Heart right ventricle (tissue), 16 donors: ENCODE data around the gene CRLF2. TPM values are rescaled to one million over a fixed set of nuclear protein-coding genes. Genes with fewer than 3 reads are reported as not detected.
"Not testable (repeated sequence)": the region's sequence is repeated elsewhere in the genome, so short reads cannot be mapped to it uniquely, and the experiment has no call there.

Experiments used
- ATAC-seq, 8 donors: fragments of 200-7000 bp; cut with Tn5 transposase; one replicate each; pipeline ENCODE4 v1.9.1; 2020; ENCODE audit warnings: mild to moderate bottlenecking in 8 of 8, moderate library complexity in 8 of 8, moderate number of reproducible peaks in 1 of 8
- DNase-seq, 2 donors: peaks; one replicate each; pipeline ENCODE4 v3.0.0-alpha.2; 2020
- H3K27ac ChIP-seq, 10 donors: fragments of 200-600 bp; sonication (generic) in 2 of 10; one replicate each; pipeline versions ENCODE4 v1.5.0 to v1.8.0; 2020 to 2022; ENCODE audit warnings: mild to moderate bottlenecking in 3 of 10
- H3K27me3 ChIP-seq, 7 donors: fragments of 200-600 bp; one replicate each; pipeline ENCODE4 v1.8.0; 2021 to 2022; ENCODE audit warnings: mild to moderate bottlenecking in 2 of 7
- H3K36me3 ChIP-seq, 9 donors: fragments of 200-600 bp; sonication (generic) in 1 of 9; one replicate each; pipeline versions ENCODE4 v1.5.0 to v1.8.0; 2020 to 2022; ENCODE audit warnings: mild to moderate bottlenecking in 2 of 9
- H3K4me1 ChIP-seq, 9 donors: fragments of 200-600 bp; sonication (generic) in 1 of 9; one replicate each; pipeline versions ENCODE4 v1.5.0 to v1.8.0; 2020 to 2022; ENCODE audit warnings: mild to moderate bottlenecking in 4 of 9
- H3K4me3 ChIP-seq, 10 donors: fragments of 200-600 bp; sonication (generic) in 2 of 10; one replicate each; pipeline versions ENCODE4 v1.5.0 to v1.8.0; 2020 to 2022; ENCODE audit warnings: mild to moderate bottlenecking in 7 of 10, moderate library complexity in 2 of 10
- H3K9me3 ChIP-seq, 11 donors: fragments of 200-600 bp in 10 of 11; sonication (generic) in 2 of 11; one replicate each; pipeline versions ENCODE4 v1.5.0 to v1.8.0; 2013 to 2022; ENCODE audit warnings: mild to moderate bottlenecking in 2 of 11, control low read depth in 1 of 11, moderate library complexity in 1 of 11
- WGBS, 2 donors: extraction: QIAGEN DNeasy Blood & Tissue Kit; methylation state at CpG; one replicate each; pipeline ENCODE4 v1.1.7; 2013; ENCODE audit warnings: inconsistent platforms in 1 of 2; 5-methylcytosine and 5-hydroxymethylcytosine counted together
- intact Hi-C, 10 donors: fragments of 100-400 bp; cut with DNase I; formaldehyde crosslinking; loops; one replicate each; pipeline versions ENCODE4 v1.11.1 to v1.14.2; 2022
- polyA plus RNA-seq, 2 donors: library from polyadenylated mRNA; stranded (reverse); fragments of 200-250 nt; gene quantifications; one replicate each; pipeline ENCODE4 v1.2.3, GENCODE V29; 2013
- total RNA-seq, 10 donors: library from RNA; stranded (reverse); fragmentation: NEBNext Ultra II Directional in 3 of 10; extraction: Animal tissue kit (Norgen Biotek cat#: 25700) in 3 of 10; gene quantifications; one replicate each; pipeline versions ENCODE4 v1.2.1 to v1.2.4, GENCODE V29; 2021 to 2023
- TF ChIP-seq, protein P1 (sequence below), 9 donors: fragments of 200-600 bp; sonication (generic) in 2 of 9; IDR thresholded peaks; one replicate each; pipeline versions ENCODE4 v1.5.0 to v1.8.0; 2021 to 2022; ENCODE audit warnings: antibody characterized with exemption in 9 of 9, mild to moderate bottlenecking in 5 of 9, moderate library complexity in 1 of 9
- donor health status: Arrhythmogenic right ventricular cardiomyopathy.
- donor health status: ischemic (EF 13 %, LVEDD 7.1; RV severe dilation, severe dysfunction).
- donor health status: healthy with polysubstance abuse.
- donor health status: DM: no; HTN: yes; CAD: no.
- donor health status: DM: no; HTN: no; CAD: no.
- donor health status: ischemic (EF 25% LVEDD 6.9; RV normal size, moderate dysfunction).
- donor health status: ischemic (EF 25% LVEDD 5.7; RV mildly dilated, moderate dysfunction).
- donor health status: healthy.
- donor health status: DM: yes; HTN: yes; CAD: no.
- donor health status: Ischemic cardiomyopathy.
- donor health status: ischemic (EF 35%, LVEDD 5.7; RV mildly dilated, moderate dysfunction).
- donor health status: nonischemic (EF 11% LVEDD 7.7; RV severe dilation, severe dysfunction).
- donor health status: DM: yes; HTN: yes; CAD: no.
- donor health status: PGD.
- donor health status: ischemic (EF 29% LVEDD 5.4; RV normal size, mild dysfunction).
- donor health status: nonischemic (EF 23%, LVEDD 6.1; RV moderate dilation, normal function).

The CRLF2 gene
- total and polyA plus RNA-seq, 12 donors, result 0.07 to 0.51 (median 0.36) TPM; not detected in 7

DNA sequence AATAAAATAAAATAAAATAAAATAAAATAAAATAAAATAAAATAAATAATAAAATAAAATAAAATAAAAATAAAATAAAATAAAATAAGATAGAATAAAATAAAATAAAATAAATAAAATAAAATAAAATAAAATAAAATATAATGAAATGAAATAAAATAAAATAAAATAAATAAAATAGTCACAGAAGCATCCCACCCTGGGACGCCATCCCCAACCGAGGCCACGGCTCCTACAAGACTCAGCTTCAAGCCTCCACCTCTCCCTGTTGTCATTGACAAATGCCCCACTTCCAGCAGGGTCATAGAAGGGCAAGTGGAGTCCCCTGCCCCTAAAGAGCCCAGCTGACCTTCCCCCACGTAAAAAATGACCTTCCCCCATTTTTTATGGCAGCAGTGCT is 30.2 kb downstream of the CRLF2 start:
- no peak overlapping the region for H3K27ac ChIP-seq
- TF ChIP-seq, protein P1, sequence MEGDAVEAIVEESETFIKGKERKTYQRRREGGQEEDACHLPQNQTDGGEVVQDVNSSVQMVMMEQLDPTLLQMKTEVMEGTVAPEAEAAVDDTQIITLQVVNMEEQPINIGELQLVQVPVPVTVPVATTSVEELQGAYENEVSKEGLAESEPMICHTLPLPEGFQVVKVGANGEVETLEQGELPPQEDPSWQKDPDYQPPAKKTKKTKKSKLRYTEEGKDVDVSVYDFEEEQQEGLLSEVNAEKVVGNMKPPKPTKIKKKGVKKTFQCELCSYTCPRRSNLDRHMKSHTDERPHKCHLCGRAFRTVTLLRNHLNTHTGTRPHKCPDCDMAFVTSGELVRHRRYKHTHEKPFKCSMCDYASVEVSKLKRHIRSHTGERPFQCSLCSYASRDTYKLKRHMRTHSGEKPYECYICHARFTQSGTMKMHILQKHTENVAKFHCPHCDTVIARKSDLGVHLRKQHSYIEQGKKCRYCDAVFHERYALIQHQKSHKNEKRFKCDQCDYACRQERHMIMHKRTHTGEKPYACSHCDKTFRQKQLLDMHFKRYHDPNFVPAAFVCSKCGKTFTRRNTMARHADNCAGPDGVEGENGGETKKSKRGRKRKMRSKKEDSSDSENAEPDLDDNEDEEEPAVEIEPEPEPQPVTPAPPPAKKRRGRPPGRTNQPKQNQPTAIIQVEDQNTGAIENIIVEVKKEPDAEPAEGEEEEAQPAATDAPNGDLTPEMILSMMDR (IDR thresholded peaks at IDR 0.05), result no peak
- WGBS, 2 donors, result 78 to 80% methylated on average over 4 of the region's 4 CpGs
- H3K36me3 ChIP-seq, result no peaks in the 10 kb centered on the region
- no peak overlapping the region for H3K4me3 ChIP-seq
- intact Hi-C loops, result no loop called here
- H3K9me3 ChIP-seq, result no peaks in the 10 kb centered on the region
- no peak for DNase-seq
- no peaks in the 10 kb centered on the region for H3K4me1 ChIP-seq
- peaks cover 0 to 6% (median 0%) of the 10 kb centered on the region in 7 donors for H3K27me3 ChIP-seq
- no peak for ATAC-seq

GRCh38 chrX:1181661-1182060 is 30.8 kb downstream of the CRLF2 start:
- ATAC-seq, H3K27ac ChIP-seq, H3K27me3 ChIP-seq, H3K9me3 ChIP-seq, H3K36me3 ChIP-seq, H3K4me1 ChIP-seq, DNase-seq, H3K4me3 ChIP-seq, intact Hi-C loops: not testable (repeated sequence)
- WGBS, 2 donors, result 73 to 87% methylated on average over 14 of the region's 14 CpGs

GRCh38 chrX:1181170-1181569 is 31.3 kb downstream of the CRLF2 start:
- TF ChIP-seq, protein P1 (IDR thresholded peaks at IDR 0.05), result no peak
- peaks cover 0 to 9% (median 0%) of the 10 kb centered on the region in 7 donors for H3K27me3 ChIP-seq
- intact Hi-C loops, result no loop called here
- 64 to 68% methylated on average over 11 of the region's 11 CpGs for WGBS, 2 donors
- no peak overlapping the region for H3K4me3 ChIP-seq
- no peaks in the 10 kb centered on the region for H3K9me3 ChIP-seq
- no peaks in the 10 kb centered on the region for H3K36me3 ChIP-seq
- no peak for ATAC-seq
- no peak overlapping the region for H3K27ac ChIP-seq
- DNase-seq, result no peak
- no peaks in the 10 kb centered on the region for H3K4me1 ChIP-seq

GRCh38 chrX:1178580-1179057 is 33.8 kb downstream of the CRLF2 start:
- Histone ChIP-seq H3K36me3 (no peaks in the 10 kb centered on the region), H3K4me1 (no peaks in the 10 kb centered on the region), H3K4me3 (no peak overlapping the region), H3K27me3 (peaks cover 0 to 12% (median 0%) of the 10 kb centered on the region in 7 donors), H3K27ac (no peak overlapping the region), H3K9me3 (no peaks in the 10 kb centered on the region)
- TF ChIP-seq, protein P1 (IDR thresholded peaks at IDR 0.05), result no peak
- 17 to 23% methylated on average over 20 of the region's 20 CpGs for WGBS, 2 donors
- ATAC-seq (no peak), DNase-seq (no peak)
- intact Hi-C loops, result no loop called here

GRCh38 chrX:1176531-1177320 is 35.7 kb downstream of the CRLF2 start:
- ATAC-seq, result not testable (repeated sequence)

DNA sequence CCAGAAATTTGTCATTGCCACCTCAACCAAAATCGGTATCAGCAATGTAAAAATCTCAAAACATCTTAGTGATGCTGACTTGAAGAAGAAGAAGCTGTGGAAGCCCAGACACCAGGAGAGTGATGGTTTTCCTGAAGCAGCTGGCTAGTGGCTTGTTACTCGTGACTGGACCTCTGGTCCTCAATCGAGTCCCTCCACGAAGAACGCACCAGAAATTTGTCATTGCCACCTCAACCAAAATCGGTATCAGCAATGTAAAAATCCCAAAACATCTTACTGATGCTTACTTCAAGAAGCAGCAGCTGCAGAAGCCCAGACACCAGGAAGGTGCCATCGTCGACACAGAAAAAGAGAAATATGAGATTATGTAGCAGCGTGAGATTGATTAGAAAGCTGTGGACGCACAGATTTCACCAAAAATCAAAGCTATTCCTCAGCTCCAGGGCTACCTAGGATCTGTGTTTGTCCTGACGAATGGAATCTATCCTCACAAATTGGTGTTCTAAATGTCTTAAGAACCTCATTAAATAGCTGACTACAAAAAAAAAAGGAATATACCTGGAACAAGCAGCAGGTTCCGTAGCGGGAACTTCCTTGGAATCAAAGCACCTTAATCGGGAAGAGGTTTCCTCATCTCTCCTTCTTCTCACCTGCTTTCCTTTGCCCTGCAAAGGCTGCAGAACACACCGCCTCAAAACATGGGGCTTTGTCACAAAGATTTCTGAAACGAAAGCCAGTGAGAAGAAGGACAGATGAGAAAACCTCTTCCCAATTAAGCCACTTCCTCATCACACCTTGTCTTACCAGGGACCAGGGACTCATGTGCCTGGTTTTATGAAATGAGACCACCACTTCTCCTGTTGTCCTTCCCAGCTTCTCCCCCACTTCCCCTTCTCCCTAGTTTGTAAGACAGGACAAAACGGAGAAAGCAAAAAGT is 37.6 kb downstream of the CRLF2 start:
- H3K9me3 ChIP-seq, H3K4me1 ChIP-seq, H3K4me3 ChIP-seq, DNase-seq, H3K27ac ChIP-seq, H3K36me3 ChIP-seq, intact Hi-C loops, ATAC-seq: not testable (repeated sequence)
- H3K27me3 ChIP-seq, result peaks cover 0 to 15% (median 0%) of the 10 kb centered on the region in 7 donors
- WGBS, 2 donors, result 87 to 91% methylated on average over 12 to 14 of the region's 17 CpGs

More at GRCh38 chrX:1176531-1177320, 35.7 kb downstream of the CRLF2 start:
- H3K27me3 ChIP-seq, result peaks cover 0 to 12% (median 0%) of the 10 kb centered on the region in 7 donors
- 84 to 89% methylated on average over 31 to 33 of the region's 33 CpGs for WGBS, 2 donors
- H3K27ac ChIP-seq, intact Hi-C loops, H3K4me3 ChIP-seq, DNase-seq, H3K9me3 ChIP-seq, H3K36me3 ChIP-seq, H3K4me1 ChIP-seq: not testable (repeated sequence)

DNA sequence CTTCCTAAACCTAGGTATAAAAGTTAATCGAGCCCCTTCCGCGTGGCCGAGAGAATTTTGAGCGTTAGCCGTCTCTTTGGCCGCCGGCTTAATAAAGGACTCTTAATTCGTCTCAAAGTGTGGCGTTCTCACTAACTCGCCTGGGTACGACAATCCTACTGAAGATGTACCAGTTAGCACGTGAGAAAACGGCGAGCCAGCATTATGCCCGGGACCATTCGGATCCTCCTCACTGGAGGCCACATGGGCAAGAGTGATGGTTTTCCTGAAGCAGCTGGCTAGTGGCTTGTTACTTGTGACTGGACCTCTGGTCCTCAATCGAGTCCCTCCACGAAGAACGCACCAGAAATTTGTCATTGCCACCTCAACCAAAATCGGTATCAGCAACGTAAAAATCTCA is 39.0 kb downstream of the CRLF2 start:
- ATAC-seq, H3K27ac ChIP-seq, DNase-seq, intact Hi-C loops, H3K9me3 ChIP-seq, H3K36me3 ChIP-seq, H3K4me3 ChIP-seq, H3K4me1 ChIP-seq: not testable (repeated sequence)
- peaks cover 0 to 15% (median 0%) of the 10 kb centered on the region in 7 donors for H3K27me3 ChIP-seq
- WGBS, 2 donors, result 61 to 62% methylated on average over 22 of the region's 22 CpGs
